Choroid plexus epithelial cell (primary cell): ENCODE data around the gene KCTD15.
A peak's percentile ranks its signal among the peaks of the same experiment; 100 is the strongest.
"Not testable (repeated sequence)": the region's sequence is repeated elsewhere in the genome, so short reads cannot be mapped to it uniquely, and the experiment has no call there.

ENCODE experiments used
- DNase-seq: peaks from one replicate; pipeline ENCODE4 v3.0.0-alpha.2; 2010; ENCODE audit warnings: low read depth
- H3K4me3 ChIP-seq: 2 replicates; pipeline ENCODE4 v1.5.1; 2011; ENCODE audit warnings: low read depth, mild to moderate bottlenecking, control low read depth, low read length, moderate library complexity
- CTCF ChIP-seq: conservative IDR thresholded peaks from 2 replicates; pipeline ENCODE4 v1.5.1; 2011; ENCODE audit warnings: low read depth, mild to moderate bottlenecking, control low read depth, inconsistent platforms, low read length, moderate library complexity

Gene KCTD15

GRCh38 chr19:33813391-33814101 lies 16.9 kb downstream of the KCTD15 start:
- no peak overlapping the region for H3K4me3 ChIP-seq
- no peak for TF ChIP-seq CTCF
- DNase-seq: no peak

GRCh38 chr19:33814181-33815165 lies 17.8 kb downstream of the KCTD15 start:
- DNase-seq: peak; percentile 48
- no peak overlapping the region for H3K4me3 ChIP-seq
- no peak for TF ChIP-seq CTCF

GRCh38 chr19:33815380-33816340 lies 19.0 kb downstream of the KCTD15 start:
- no peak for TF ChIP-seq CTCF
- no peak overlapping the region for H3K4me3 ChIP-seq
- DNase-seq: peak; percentile 57

- DNase-seq: no peak
- TF ChIP-seq CTCF: no peak
- no peak overlapping the region for H3K4me3 ChIP-seq
Measured at GRCh38 chr19:33818411-33818810, 21.7 kb downstream of the KCTD15 start.

- DNase-seq: not testable (repeated sequence)
Measured at GRCh38 chr19:33819078-33819477, 22.4 kb downstream of the KCTD15 start.

GRCh38 chr19:33819506-33819879 lies 22.8 kb downstream of the KCTD15 start:
- DNase-seq: no peak
- peak overlapping the region; percentile 49 for H3K4me3 ChIP-seq
- no peak for TF ChIP-seq CTCF

More at GRCh38 chr19:33819078-33819477, 22.4 kb downstream of the KCTD15 start:
- H3K4me3 ChIP-seq: not testable (repeated sequence)
